Mesothelial cell of epicardium (in vitro differentiated cells): ENCODE measurements around the gene SIGLEC11. TPM values are rescaled to one million over a fixed set of nuclear protein-coding genes. Genes with fewer than 3 reads are reported as not detected.
A peak's percentile ranks its signal among the peaks of the same experiment; 100 is the strongest.

Source experiments
- DNase-seq, 2 experiments: peaks; one replicate each; pipeline ENCODE4 v3.0.0; 2021; ENCODE audit warnings: low spot score in 2 of 2; ENCODE audit not compliant: unreplicated experiment in 2 of 2
- H3K27ac Mint-ChIP-seq: 2 replicates; pipeline ENCODE4 v1.8.0; 2021; ENCODE audit warnings: mixed read lengths
- H3K27me3 Mint-ChIP-seq: 2 replicates; pipeline ENCODE4 v1.8.0; 2021; ENCODE audit warnings: low read depth, mixed read lengths
- H3K36me3 Mint-ChIP-seq: 2 replicates; pipeline ENCODE4 v1.8.0; 2021; ENCODE audit warnings: mixed read lengths
- H3K4me1 Mint-ChIP-seq: 2 replicates; pipeline ENCODE4 v1.8.0; 2021; ENCODE audit warnings: mixed read lengths
- H3K4me3 Mint-ChIP-seq: 2 replicates; pipeline ENCODE4 v1.8.0; 2021; ENCODE audit warnings: mild to moderate bottlenecking, moderate library complexity, mixed read lengths
- H3K9me3 Mint-ChIP-seq: 2 replicates; pipeline ENCODE4 v1.8.0; 2021; ENCODE audit warnings: mixed read lengths
- total RNA-seq: library from RNA; stranded (reverse); gene quantifications from 3 replicates; pipeline ENCODE4 v1.2.1, GENCODE V29; 2021
- TF ChIP-seq, protein P1 (sequence below): fragments of 200-600 bp; sonication (generic); IDR thresholded peaks from one replicate; pipeline ENCODE4 v1.5.0; 2021; ENCODE audit warnings: antibody characterized with exemption; ENCODE audit not compliant: unreplicated experiment

The SIGLEC11 gene
- total RNA-seq, 1 donor from 2014 or later, result 1.7 TPM

DNA sequence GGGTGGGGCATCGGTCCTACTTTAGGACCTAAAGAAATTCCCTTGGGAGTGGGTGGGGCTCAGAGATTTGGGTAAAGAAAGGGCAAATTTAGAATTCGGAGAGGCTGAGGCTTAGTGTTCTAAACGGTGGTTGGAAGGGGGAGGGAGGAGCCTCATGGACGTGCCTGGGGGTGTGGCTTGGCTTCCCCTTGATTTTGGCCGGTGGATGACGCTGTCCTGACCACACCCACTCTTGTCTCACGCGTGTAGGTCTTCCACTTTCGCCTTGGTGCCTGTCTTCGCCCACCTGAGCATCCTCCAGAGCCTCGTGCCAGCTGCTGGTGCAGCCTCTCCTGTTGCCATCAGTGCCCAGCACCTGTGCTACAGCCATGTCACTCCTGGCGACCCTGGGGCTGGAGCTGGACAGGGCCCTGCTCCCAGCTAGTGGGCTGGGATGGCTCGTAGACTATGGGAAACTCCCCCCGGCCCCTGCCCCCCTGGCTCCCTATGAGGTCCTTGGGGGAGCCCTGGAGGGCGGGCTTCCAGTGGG, 30.4 kb downstream of the SIGLEC11 start:
- H3K9me3 Mint-ChIP-seq, result no peaks in the 10 kb centered on the region
- no peak for DNase-seq
- peaks cover 22% of the 10 kb centered on the region for H3K4me1 Mint-ChIP-seq
- TF ChIP-seq, protein P1, sequence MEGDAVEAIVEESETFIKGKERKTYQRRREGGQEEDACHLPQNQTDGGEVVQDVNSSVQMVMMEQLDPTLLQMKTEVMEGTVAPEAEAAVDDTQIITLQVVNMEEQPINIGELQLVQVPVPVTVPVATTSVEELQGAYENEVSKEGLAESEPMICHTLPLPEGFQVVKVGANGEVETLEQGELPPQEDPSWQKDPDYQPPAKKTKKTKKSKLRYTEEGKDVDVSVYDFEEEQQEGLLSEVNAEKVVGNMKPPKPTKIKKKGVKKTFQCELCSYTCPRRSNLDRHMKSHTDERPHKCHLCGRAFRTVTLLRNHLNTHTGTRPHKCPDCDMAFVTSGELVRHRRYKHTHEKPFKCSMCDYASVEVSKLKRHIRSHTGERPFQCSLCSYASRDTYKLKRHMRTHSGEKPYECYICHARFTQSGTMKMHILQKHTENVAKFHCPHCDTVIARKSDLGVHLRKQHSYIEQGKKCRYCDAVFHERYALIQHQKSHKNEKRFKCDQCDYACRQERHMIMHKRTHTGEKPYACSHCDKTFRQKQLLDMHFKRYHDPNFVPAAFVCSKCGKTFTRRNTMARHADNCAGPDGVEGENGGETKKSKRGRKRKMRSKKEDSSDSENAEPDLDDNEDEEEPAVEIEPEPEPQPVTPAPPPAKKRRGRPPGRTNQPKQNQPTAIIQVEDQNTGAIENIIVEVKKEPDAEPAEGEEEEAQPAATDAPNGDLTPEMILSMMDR, result no peak
- H3K36me3 Mint-ChIP-seq, result peaks cover 25% of the 10 kb centered on the region
- H3K4me3 Mint-ChIP-seq, result peak overlapping the region; percentile 88
- peak overlapping the region; percentile 99 for H3K27ac Mint-ChIP-seq
- H3K27me3 Mint-ChIP-seq, result no peaks in the 10 kb centered on the region

DNA sequence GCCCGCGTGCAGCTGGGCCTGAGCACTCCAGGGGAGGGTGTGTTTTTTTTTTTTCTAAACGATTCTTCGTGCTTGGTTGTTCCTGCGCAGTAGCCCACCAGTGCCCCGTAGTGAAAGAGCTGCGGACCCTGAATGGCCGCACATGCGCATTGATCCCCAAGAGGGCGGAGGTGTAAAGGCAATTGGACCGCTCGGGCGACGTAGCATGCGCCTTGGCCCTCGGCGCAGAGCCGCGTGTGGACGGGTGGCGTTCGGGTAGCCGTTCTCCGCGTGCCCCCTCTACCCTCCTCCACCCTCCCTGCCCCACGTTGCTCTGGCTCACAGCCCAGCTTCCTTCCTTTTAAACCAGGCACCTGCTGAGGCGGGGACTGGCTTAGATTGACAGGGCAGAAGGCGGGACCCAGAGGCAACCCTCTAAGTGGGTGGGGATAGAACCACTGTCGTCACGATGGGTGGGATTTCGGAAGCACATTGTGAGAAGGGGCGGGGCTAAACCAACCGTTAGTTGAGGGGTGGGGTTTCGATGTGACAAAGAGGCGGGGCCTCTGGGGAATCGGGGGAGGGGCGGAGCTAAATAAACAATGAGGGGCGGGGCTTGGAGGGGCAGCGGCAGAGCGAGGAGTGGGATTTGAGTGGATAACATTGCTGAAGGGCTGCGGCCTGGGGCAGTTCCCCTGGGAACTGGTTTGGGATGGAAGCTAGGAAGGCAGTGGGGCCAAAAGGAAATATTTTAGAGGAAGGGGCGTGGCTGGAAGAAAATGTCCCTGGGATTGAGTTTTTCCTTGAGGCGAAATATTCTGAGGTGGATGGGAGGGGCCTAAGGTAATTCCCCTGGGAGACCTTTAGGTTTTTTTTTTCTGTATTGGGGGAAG, 31.1 kb downstream of the SIGLEC11 start:
- peak overlapping the region; percentile 88 for H3K4me3 Mint-ChIP-seq
- H3K4me1 Mint-ChIP-seq, result peaks cover 22% of the 10 kb centered on the region
- peaks cover 28% of the 10 kb centered on the region for H3K36me3 Mint-ChIP-seq
- H3K27ac Mint-ChIP-seq, result peak overlapping the region; percentile 99
- no peaks in the 10 kb centered on the region for H3K27me3 Mint-ChIP-seq
- peak; percentile 86 to 90 for DNase-seq
- no peaks in the 10 kb centered on the region for H3K9me3 Mint-ChIP-seq
- TF ChIP-seq, protein P1, result no peak

DNA sequence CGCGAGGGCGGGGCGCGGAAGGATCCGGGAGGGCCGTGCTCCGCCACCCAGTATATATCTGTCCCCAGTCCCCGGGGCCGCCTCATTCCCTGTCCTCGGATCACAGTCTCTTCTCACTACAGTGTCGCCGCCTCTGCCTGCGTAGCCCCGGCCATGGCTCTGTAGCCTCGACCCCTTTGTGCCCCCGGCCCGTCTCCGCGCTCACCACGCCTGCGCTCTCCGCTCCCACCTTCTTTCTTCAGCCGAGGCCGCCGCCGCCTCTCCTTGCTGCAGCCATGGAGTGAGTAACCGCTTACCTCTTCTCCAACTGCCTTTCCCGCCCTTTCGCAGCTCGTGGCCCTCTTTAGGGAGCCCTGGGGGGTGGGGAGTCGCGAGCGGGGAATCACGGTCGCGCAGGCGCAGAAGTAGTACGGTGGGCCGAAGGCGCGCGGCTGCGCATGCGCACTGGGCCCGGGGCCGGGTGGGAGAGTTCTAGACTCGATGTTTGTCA, 31.8 kb downstream of the SIGLEC11 start, which contains the start of the genes ATF5 and NUP62:
TSS of gene ATF5 (plus strand) at position 85 of the 490 bp plus-strand sequence. CDS start 1,646 bp downstream, outside the sequence.
TSS of gene NUP62 (minus strand) at position 384 of the 490 bp plus-strand sequence. CDS start 19,697 bp downstream, outside the sequence.
- Mint-ChIP-seq H3K4me1 (peaks cover 22% of the 10 kb centered on the region), H3K27me3 (no peaks in the 10 kb centered on the region), H3K4me3 (peak within 1 kb of the TSS; percentile 88), H3K27ac (peak within 1 kb of the TSS; percentile 99), H3K36me3 (peaks cover 28% of the 10 kb centered on the region), H3K9me3 (no peaks in the 10 kb centered on the region)
- TF ChIP-seq, protein P1, result no peak
- DNase-seq, result peak; percentile 94 to 96

DNA sequence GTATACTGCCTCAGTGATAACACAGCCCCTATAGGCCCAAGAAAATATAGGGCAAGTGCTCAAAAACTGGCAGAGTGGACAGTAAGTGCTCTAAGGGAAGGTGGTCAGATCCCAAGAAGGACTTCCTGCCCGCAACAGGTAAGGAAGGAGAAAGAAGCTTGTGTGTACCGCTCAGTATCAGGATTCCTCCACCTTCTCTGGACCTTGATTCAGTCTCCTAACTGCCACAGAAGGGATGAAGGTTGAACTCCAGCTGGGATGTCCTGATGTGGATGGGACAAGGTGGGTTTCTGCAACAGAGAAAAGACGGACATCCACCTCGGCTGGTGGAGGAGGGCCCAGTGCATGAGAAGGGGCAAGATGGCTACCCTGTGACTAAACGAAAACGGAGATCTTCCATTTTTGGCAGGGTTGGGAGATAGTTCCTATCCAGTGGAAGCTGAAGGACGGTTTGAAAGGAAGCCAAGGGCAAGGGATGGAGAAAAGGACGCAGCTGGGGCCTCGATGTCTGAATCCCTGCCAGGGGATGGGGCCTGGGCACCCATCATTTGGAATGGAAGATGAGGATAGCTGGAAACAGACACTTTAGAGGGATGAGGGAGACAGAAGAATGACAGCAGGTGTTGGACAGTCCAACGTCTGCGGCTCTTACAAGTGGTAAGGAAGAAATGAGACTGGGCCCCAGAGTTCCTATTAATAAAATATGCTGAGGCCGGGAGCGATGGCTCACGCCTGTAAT, 33.3 kb downstream of the SIGLEC11 start:
- Mint-ChIP-seq H3K9me3 (no peaks in the 10 kb centered on the region), H3K4me3 (peak overlapping the region; percentile 88), H3K27ac (peak overlapping the region; percentile 98), H3K27me3 (no peaks in the 10 kb centered on the region), H3K4me1 (peaks cover 22% of the 10 kb centered on the region), H3K36me3 (peaks cover 24% of the 10 kb centered on the region)
- TF ChIP-seq, protein P1, result no peak
- no peak for DNase-seq

DNA sequence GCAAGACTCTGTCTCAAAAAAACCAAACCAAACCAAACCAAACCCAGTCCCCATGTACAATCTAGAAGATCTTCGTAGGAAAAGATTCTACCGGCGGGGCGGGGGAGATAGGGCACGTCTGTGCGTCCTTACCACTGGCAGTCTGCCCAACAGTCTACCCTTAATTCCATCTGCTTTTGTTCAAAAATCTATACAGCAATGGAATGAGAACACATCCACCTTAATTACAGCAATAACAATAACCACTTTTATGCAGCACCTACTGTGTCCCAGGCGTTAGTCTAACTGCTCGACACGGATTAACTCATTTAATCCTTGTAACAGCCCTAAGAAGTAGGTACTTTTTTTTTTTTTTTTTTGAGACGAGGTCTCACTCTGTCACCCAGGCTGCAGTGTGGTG, 34.5 kb downstream of the SIGLEC11 start:
- no peak overlapping the region for H3K4me3 Mint-ChIP-seq
- peaks cover 22% of the 10 kb centered on the region for H3K4me1 Mint-ChIP-seq
- no peak for DNase-seq
- TF ChIP-seq, protein P1, result no peak
- H3K36me3 Mint-ChIP-seq, result peaks cover 23% of the 10 kb centered on the region
- no peaks in the 10 kb centered on the region for H3K9me3 Mint-ChIP-seq
- H3K27me3 Mint-ChIP-seq, result no peaks in the 10 kb centered on the region
- H3K27ac Mint-ChIP-seq, result no peak overlapping the region
